Fibroblast of pulmonary artery (primary cell): ENCODE measurements around the gene KIF11.
A peak's percentile ranks its signal among the peaks of the same experiment; 100 is the strongest.

ENCODE experiments used
- DNase-seq: peaks from one replicate; pipeline ENCODE4 v3.0.0-alpha.2; 2010; ENCODE audit warnings: low read depth
- H3K4me3 ChIP-seq: replicated peaks from 2 replicates; pipeline ENCODE4 v1.5.1; 2011; ENCODE audit warnings: low read depth, mild to moderate bottlenecking, control low read depth, low read length, moderate library complexity
- CTCF ChIP-seq: IDR thresholded peaks from 2 replicates; pipeline ENCODE4 v1.5.1; 2011; ENCODE audit warnings: mild to moderate bottlenecking, control low read depth, low read length, inconsistent platforms; ENCODE audit errors: missing control alignments

Gene KIF11

GRCh38 chr10:92591550-92592022 is 1.3 kb upstream of the KIF11 start:
- peak overlapping the region; percentile 90 for H3K4me3 ChIP-seq
- peak; percentile 95 for DNase-seq
- TF ChIP-seq CTCF: no peak

GRCh38 chr10:92593619-92594588 is 974 bp downstream of the KIF11 start:
- DNase-seq: no peak
- no peak for TF ChIP-seq CTCF
- peak overlapping the region; percentile 90 for H3K4me3 ChIP-seq

- no peak overlapping the region for H3K4me3 ChIP-seq
- no peak for DNase-seq
- TF ChIP-seq CTCF: no peak
Measured at GRCh38 chr10:92595505-92595904, 2.6 kb downstream of the KIF11 start.

GRCh38 chr10:92598321-92598720 is 5.4 kb downstream of the KIF11 start:
- DNase-seq: no peak
- H3K4me3 ChIP-seq: no peak overlapping the region
- TF ChIP-seq CTCF: no peak

GRCh38 chr10:92604841-92605240 is 11.9 kb downstream of the KIF11 start:
- no peak overlapping the region for H3K4me3 ChIP-seq
- no peak for TF ChIP-seq CTCF
- DNase-seq: no peak

GRCh38 chr10:92615515-92615914 is 22.6 kb downstream of the KIF11 start:
- no peak for TF ChIP-seq CTCF
- DNase-seq: no peak
- H3K4me3 ChIP-seq: no peak overlapping the region

- no peak for TF ChIP-seq CTCF
- no peak for DNase-seq
- H3K4me3 ChIP-seq: no peak overlapping the region
Measured at GRCh38 chr10:92619368-92619767, 26.4 kb downstream of the KIF11 start.
